Astrocyte (in vitro differentiated cells and primary cell): ENCODE data around the gene CRACR2A.

Experiments
- EZH2 ChIP-seq: IDR thresholded peaks from 2 replicates; pipeline ENCODE4 v1.6.1; 2012; ENCODE audit warnings: mild to moderate bottlenecking, low read length, inconsistent platforms; ENCODE audit not compliant: insufficient read depth
- TF ChIP-seq, protein P1 (sequence below): IDR thresholded peaks from 2 replicates; pipeline ENCODE4 v1.5.1; 2011; ENCODE audit warnings: low read depth, mild to moderate bottlenecking, inconsistent platforms, low read length, moderate library complexity; ENCODE audit not compliant: insufficient read depth

DNA sequence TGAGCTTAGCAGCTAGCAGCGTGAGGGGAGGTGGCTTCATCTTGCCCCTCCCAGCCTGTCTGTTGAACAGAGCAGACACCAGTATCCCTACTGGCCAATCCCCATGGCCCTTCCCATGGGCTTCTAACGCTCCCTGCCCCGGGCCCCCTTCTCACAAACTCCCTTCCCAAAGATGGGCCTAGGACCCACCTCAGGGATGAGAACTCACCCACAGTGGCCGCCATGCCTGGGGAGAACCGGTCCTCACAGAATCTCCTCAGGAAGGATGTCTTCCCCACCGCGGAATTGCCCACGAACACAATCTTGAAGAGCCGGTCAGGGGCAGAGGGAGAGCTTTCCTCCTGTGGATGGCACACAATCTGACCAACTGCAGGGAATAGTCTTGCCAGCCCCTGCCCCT, 119.5 kb downstream of the CRACR2A start:
- TF ChIP-seq, protein P1, sequence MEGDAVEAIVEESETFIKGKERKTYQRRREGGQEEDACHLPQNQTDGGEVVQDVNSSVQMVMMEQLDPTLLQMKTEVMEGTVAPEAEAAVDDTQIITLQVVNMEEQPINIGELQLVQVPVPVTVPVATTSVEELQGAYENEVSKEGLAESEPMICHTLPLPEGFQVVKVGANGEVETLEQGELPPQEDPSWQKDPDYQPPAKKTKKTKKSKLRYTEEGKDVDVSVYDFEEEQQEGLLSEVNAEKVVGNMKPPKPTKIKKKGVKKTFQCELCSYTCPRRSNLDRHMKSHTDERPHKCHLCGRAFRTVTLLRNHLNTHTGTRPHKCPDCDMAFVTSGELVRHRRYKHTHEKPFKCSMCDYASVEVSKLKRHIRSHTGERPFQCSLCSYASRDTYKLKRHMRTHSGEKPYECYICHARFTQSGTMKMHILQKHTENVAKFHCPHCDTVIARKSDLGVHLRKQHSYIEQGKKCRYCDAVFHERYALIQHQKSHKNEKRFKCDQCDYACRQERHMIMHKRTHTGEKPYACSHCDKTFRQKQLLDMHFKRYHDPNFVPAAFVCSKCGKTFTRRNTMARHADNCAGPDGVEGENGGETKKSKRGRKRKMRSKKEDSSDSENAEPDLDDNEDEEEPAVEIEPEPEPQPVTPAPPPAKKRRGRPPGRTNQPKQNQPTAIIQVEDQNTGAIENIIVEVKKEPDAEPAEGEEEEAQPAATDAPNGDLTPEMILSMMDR: no peak
- no peak for TF ChIP-seq EZH2
